ENCODE measurements around the gene FOXO6. TPM values are rescaled to one million over a fixed set of nuclear protein-coding genes. Genes with fewer than 3 reads are reported as not detected.

FOXO6 gene
- total RNA-seq (2022) (0.47 and 1.0 TPM in 2 replicates), Bru-seq, nascent RNA (percentile 19 among the genes with signal in this experiment), BruChase-seq, experiment 1, labeled RNA remaining after a 6-hour chase (percentile 18 among the genes with signal in this experiment), BruChase-seq, experiment 2, labeled RNA remaining after a 2-hour chase (percentile 19 among the genes with signal in this experiment)
- long read RNA-seq, partial matches to known transcripts: 0 of 1 reads
- long read RNA-seq, other reads (novel, unspliced or antisense): 1 of 1 reads

- TF ChIP-seq CTCF (IDR thresholded peaks at IDR 0.05; ENCODE audit: unreplicated experiment): peak; percentile 25
- Mint-ChIP-seq H3K4me1 (ENCODE audit: low read depth, unreplicated experiment) (peaks cover 38% of the 10 kb centered on the region), H3K4me3 (ENCODE audit: low read depth, unreplicated experiment) (peak within 1 kb of the TSS; percentile 35), H3K36me3 (ENCODE audit: insufficient read depth, unreplicated experiment) (no peaks in the 10 kb centered on the region), H3K27ac (ENCODE audit: unreplicated experiment) (no peak within 1 kb of the TSS), H3K9me3 (ENCODE audit: low read depth, unreplicated experiment) (no peaks in the 10 kb centered on the region), H3K27me3 (ENCODE audit: unreplicated experiment) (peaks cover 20% of the 10 kb centered on the region)
- intact Hi-C loops (cut with micrococcal nuclease; ENCODE audit: unreplicated experiment): no loop called here
- no TSS peak for BruUV-seq (replicated peaks)
- CTCF ChIA-PET: interaction anchor here (0.6 to 1.2 kb wide), 7 partner anchors 10 to 123 kb away, joined by 3 to 4 read pairs (median 3); no protein-coding TSS in a partner anchor
- peak; percentile 98 for DNase-seq
These were observed at the start of gene FOXO6 for GRCh38 chr1:41360786-41361494. Gene FOXO6, plus strand, starts transcription at chr1:41361434.

- H3K4me1 Mint-ChIP-seq (ENCODE audit: low read depth, unreplicated experiment): no peaks in the 10 kb centered on the region
- no peak for TF ChIP-seq CTCF (IDR thresholded peaks at IDR 0.05; ENCODE audit: unreplicated experiment)
- no peak overlapping the region for H3K27ac Mint-ChIP-seq (ENCODE audit: unreplicated experiment)
- peaks cover 51% of the 10 kb centered on the region for H3K27me3 Mint-ChIP-seq (ENCODE audit: unreplicated experiment)
- peaks cover 3% of the 10 kb centered on the region for H3K9me3 Mint-ChIP-seq (ENCODE audit: low read depth, unreplicated experiment)
- CTCF ChIA-PET: interaction anchor here (0.6 kb wide), 1 partner anchor 37 kb away, joined by 3 read pairs; no protein-coding TSS in a partner anchor
- H3K36me3 Mint-ChIP-seq (ENCODE audit: insufficient read depth, unreplicated experiment): no peaks in the 10 kb centered on the region
- no peak for DNase-seq
- no TSS peak for BruUV-seq (replicated peaks)
- intact Hi-C loops (cut with micrococcal nuclease; ENCODE audit: unreplicated experiment): no loop called here
- H3K4me3 Mint-ChIP-seq (ENCODE audit: low read depth, unreplicated experiment): no peak overlapping the region
These were observed 48.1 kb upstream of the FOXO6 start for GRCh38 chr1:41312991-41313645.

- no peaks in the 10 kb centered on the region for H3K36me3 Mint-ChIP-seq (ENCODE audit: insufficient read depth, unreplicated experiment)
- CTCF ChIA-PET: interaction anchor here (0.6 kb wide), 1 partner anchor 36 kb away, joined by 3 read pairs; no protein-coding TSS in a partner anchor
- no peak for DNase-seq
- no peak overlapping the region for H3K27ac Mint-ChIP-seq (ENCODE audit: unreplicated experiment)
- BruUV-seq (replicated peaks): no TSS peak
- H3K27me3 Mint-ChIP-seq (ENCODE audit: unreplicated experiment): peaks cover 51% of the 10 kb centered on the region
- intact Hi-C loops (cut with micrococcal nuclease; ENCODE audit: unreplicated experiment): no loop called here
- H3K9me3 Mint-ChIP-seq (ENCODE audit: low read depth, unreplicated experiment): no peaks in the 10 kb centered on the region
- peak; percentile 60 for TF ChIP-seq CTCF (IDR thresholded peaks at IDR 0.05; ENCODE audit: unreplicated experiment)
- H3K4me3 Mint-ChIP-seq (ENCODE audit: low read depth, unreplicated experiment): no peak overlapping the region
- no peaks in the 10 kb centered on the region for H3K4me1 Mint-ChIP-seq (ENCODE audit: low read depth, unreplicated experiment)
These were observed 47.5 kb upstream of the FOXO6 start for GRCh38 chr1:41313661-41314131.

GRCh38 chr1:41314376-41315145 lies 46.7 kb upstream of the FOXO6 start:
- no peak overlapping the region for H3K4me3 Mint-ChIP-seq (ENCODE audit: low read depth, unreplicated experiment)
- no peaks in the 10 kb centered on the region for H3K4me1 Mint-ChIP-seq (ENCODE audit: low read depth, unreplicated experiment)
- no TSS peak for BruUV-seq (replicated peaks)
- H3K36me3 Mint-ChIP-seq (ENCODE audit: insufficient read depth, unreplicated experiment): no peaks in the 10 kb centered on the region
- H3K27ac Mint-ChIP-seq (ENCODE audit: unreplicated experiment): no peak overlapping the region
- CTCF ChIA-PET: interaction anchor here (0.6 kb wide), 1 partner anchor 39 kb away, joined by 5 read pairs; no protein-coding TSS in a partner anchor
- intact Hi-C loops (cut with micrococcal nuclease; ENCODE audit: unreplicated experiment): no loop called here
- TF ChIP-seq CTCF (IDR thresholded peaks at IDR 0.05; ENCODE audit: unreplicated experiment): no peak
- H3K27me3 Mint-ChIP-seq (ENCODE audit: unreplicated experiment): peaks cover 59% of the 10 kb centered on the region
- no peak for DNase-seq
- H3K9me3 Mint-ChIP-seq (ENCODE audit: low read depth, unreplicated experiment): no peaks in the 10 kb centered on the region

All from Calu3 (cell line).